Inflammatory macrophage (primary cell): Measurements from ENCODE around the gene STK36.

Experiments used
- DNase-seq, 2 donors: peaks; one replicate each; pipeline ENCODE4 v3.0.0-alpha.2; 2020 to 2022

Gene STK36

DNA sequence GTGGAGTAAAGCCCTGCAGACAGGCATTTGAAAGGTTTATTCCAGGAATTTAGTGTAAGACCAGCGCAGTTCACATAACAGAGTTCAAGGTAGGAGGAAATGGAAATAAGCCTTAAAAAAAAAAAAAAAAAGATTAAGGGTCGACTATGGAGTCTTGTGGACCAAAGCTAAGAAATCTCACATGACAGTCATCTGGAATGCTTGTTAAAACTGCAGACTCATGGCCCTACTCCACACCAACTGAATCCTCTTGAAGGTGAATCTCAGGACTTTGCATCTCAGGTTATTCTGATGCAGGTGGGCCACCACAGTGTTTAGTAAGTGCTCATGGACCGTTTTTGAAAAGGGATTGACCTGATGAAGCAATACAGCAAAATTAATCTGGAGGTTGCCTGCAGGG is 47.6 kb downstream of the STK36 start:
- no peak for DNase-seq

DNA sequence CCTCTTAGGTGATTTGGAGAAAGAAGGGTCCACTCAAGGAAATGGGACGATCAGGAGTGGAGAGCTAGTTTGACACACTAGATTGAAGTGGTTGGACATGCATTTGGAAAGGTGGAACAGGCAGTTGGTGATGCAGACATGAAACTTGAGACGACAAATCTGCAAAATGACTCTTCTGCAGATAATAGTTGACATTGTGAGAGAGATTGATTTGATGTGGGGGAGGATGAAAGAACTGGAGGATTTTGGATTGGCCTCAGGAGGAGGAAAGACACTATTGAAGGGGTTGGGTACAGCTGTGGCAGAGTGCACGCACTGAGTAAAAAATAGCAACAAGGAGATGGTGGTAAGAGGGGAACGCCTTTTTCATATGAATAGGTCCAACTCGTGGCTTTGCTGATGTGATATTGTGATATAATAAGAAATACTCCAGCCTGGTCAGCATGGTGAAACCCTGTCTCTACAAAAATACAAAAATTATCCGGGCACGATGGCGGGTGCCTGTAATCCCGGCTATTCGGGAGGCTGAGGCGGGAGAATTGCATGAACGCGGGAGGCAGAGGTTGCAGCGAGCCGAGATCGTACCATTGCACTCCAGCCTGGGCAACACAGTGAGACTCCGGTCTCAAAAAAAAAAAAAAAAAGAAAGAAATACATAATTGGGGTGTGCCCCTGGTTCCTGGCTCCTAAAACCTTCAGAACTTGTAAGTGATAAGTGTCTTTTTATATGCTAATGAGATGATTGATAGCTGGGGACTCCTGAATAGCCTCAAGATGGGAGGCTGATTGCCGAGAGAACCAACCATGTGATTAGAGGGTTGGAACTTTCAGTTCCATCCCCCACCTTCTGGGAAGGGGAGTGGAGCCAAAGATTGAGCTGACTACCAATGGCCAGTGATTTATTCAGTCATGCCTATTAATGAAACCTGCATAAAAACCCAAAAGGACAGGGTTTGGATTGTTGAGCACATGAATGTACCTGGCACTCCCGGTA is 48.5 kb downstream of the STK36 start:
- no peak for DNase-seq

GRCh38 chr2:218721488-218721887 is 49.6 kb downstream of the STK36 start:
- DNase-seq = no peak

- no peak for DNase-seq
These were observed 50.0 kb downstream of the STK36 start for GRCh38 chr2:218721934-218722333.

DNA sequence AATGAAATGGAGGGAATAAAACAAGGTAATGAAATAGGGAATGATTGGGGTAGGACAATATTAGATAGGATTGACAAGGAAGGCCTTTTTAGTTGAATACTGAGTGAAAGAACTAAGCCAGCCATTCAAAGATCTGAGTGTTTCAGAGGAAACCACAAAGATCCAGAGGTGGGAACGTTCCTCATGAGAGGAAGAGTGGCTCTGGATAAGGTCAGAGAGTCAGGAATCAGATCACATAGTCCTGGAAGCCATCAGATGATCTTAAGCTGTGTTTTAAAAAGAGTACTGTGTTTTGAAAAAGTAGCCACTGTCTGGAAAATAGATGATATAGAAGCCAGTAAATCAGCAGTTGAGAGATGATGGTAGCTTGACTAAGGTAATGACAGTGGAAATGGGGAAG is 50.5 kb downstream of the STK36 start:
- no peak for DNase-seq

- DNase-seq = peak; percentile 7 to 39
These were observed 51.2 kb downstream of the STK36 start for GRCh38 chr2:218722876-218723785.

GRCh38 chr2:218726004-218726574 is 54.2 kb downstream of the STK36 start:
- DNase-seq = peak in 1 of 2 donors; percentile 0

DNA sequence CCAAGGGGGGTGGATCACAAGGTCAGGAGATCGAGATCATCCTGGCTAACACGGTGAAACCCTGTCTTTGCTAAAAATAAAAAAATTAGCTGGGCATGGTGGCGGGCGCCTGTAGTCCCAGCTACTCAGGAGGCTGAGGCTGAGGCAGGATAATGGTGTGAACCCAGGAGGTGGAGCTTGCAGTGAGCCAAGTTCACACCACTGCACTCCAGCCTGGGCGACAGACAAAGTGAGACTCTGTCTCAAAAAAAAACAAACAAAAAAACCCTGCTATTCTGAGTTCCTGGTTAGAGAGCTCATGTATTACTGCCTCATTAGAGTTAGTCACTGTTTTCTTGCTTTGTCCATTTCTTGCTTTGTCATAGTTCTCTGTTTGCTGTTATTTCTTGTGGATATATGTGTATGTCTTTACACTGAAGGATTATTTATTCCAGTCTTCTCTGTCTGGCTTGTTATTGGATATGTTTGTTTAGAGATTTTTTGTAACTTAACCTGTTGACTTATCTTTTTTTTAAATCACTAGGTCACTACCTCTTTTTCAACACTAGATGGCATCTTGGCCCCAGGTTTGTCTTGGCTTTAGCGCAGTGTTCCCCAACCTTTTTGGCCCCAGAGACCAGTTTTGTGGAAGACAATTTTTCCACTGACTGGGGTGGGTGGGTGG is 55.7 kb downstream of the STK36 start:
- peak; percentile 67 to 74 for DNase-seq

- DNase-seq = peak; percentile 22 to 74
These were observed 57.8 kb downstream of the STK36 start for GRCh38 chr2:218729640-218730039.

DNA sequence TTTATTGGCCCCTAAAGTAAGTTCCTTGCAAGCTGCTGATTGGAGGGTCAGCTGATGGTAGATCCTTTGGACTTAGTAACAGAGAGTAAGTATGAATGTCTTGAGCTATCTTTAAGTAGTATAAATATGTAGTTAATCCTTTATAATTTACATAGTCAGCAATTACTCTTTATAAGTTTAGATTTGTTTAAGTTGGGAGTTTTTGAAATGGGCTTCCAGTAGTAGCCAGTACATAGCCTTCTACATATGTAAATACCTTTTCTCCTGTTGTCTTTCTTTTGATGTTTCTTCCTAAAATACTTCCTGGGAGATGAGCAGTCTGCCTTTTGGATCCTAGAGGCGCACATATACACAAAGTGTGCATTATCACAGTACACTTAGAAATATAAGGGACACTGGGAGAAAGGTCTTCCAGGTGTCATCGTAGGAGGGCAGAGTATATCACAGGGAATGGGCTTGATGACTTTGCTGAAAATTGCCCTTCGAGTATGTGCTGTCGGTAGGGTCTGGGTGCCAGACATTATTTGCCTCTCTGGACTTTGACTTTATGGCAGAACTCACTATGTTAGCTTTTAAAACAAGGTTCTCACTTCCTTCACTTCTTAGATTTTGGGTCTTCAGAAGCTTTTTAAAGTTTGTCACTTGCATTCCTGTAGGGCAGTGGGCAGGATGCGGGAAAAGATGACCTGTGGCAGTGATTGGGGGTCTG is 60.3 kb downstream of the STK36 start:
- DNase-seq = no peak

DNA sequence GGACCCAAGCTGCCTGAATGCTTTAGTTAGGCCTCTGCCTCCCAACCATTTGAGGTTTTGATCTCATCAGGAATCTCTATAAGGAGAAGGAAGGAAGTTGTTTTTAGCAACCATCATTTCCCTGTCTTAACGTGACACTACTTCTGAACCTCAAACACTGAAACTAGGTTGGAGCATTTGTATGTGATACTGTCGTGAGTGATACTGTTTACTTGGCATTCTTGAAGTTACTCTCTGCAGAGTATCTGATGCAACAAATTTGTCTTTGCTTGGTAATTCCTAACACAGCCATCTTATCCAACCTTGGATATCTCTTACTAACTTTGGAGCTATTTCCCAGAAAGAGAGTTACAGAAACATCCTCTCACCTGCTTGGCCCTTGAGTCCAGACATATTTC is 60.9 kb downstream of the STK36 start:
- DNase-seq = peak; percentile 15 to 35

GRCh38 chr2:218733171-218734021 is 61.5 kb downstream of the STK36 start:
- peak; percentile 98 for DNase-seq

DNA sequence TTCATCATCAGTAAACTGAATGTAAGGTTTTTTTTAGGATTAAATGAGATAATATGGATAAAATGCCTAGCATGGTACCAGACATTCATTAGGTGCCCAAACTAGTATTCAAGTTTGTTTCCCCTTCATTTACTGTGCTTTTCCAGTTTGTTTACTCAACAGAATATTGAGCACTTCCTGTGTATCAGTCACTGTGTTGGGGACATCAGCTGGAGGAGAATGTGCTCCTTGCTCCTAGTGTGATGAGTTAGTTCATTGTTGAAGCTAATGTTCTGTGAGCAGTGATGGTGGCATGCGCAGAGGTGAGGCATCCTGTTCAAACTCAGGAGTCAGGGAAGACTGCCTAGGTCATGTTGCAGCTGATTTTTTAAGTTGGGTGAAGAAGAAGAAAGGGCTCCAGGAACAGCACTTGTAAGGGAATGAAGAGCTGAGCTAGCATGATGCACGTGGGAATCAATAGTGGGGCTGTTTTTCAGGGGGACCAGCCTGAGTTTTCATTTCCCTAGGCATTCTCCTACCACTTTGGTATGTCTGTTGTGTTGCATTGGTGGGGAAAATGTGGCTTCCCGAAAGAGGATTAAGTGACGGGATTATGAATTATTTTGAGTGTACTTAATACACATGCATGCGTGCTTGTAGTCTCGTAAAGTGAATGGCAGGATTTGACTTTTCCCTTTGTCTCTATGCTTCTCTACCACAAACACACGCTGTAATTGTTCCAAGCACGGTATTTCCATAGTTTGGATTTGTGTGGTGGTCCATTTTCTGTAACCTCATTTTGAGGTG is 62.5 kb downstream of the STK36 start:
- DNase-seq = peak; percentile 21 to 32

DNA sequence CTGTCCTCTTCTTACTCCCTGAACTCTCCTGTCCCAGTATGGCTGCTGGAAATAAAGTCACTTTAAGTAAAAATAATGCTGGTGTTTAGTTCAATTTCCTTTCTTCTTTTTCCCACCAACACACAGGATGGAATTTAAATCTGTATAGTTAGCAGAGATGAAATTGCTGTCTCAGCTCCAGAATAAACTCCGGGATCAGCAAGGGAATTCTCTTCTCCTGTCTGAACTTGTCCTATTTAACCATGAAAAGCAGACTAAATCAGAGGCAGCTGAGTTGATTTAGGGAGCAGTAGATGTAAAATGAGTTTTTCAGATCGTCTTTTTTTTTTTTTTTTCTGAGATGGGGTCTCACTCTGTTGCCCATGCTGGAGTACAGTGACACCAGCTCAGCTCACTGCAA is 64.6 kb downstream of the STK36 start:
- DNase-seq = no peak

- peak; percentile 69 to 70 for DNase-seq
These were observed 71.2 kb downstream of the STK36 start for GRCh38 chr2:218743068-218743467.

- peak; percentile 64 to 82 for DNase-seq
These were observed 72.7 kb downstream of the STK36 start for GRCh38 chr2:218744615-218745014.

GRCh38 chr2:218745160-218745558 is 73.3 kb downstream of the STK36 start:
- DNase-seq = peak; percentile 93 to 97

DNA sequence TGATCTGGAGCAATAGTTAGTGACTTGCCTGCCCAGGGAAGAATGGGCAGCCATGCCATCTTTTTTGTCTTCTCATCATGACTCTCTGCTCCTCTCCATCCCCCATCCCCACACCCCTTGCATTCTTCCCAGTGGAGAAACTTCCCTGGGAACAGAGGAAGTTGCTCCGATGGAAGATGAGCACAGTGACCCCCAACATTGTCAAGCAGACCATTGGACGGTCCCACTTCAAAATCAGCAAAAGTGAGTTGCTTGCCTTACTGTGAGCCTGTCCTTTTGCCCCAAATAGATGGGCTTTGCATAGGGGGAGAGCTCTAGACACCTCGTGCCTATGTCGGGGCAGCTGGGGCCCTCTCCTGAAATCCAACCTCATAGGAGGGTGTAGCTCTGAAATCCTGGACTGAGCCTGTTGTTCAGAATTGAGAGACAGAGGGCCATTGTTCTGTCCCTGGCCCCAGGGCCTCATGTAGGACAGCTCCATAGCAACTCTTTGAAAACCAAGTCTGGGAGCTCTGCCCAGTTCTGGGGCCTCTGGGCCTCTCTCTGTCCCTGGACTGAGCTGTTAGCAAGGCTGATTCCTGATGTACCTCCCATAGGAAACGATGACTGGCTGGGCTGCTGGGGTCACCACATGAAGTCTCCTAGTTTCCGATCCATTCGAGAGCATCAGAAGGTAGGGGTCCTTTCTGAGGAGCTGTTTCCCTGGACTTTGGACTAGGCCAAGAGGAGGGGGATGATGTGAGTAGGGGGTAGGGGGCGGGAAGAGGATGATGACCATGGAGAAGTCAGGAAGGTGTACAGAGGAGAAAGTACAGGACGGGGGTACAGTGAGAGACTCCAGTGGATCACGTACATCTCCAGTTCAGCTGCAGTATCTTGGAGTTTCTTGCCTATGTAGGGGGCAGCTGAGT is 73.9 kb downstream of the STK36 start:
- no peak for DNase-seq

- DNase-seq = no peak
These were observed 74.5 kb downstream of the STK36 start for GRCh38 chr2:218746470-218746795.
